CD4-positive, alpha-beta T cell treated with Interleukin-21 for 1 hour (primary cell): Measurements from ENCODE around the gene CCND2.

Experiments
- DNase-seq: peaks from one replicate; pipeline ENCODE4 v3.0.0-alpha.2; 2020

Gene CCND2

GRCh38 chr12:4277857-4278256 is 4.3 kb downstream of the CCND2 start:
- no peak for DNase-seq

GRCh38 chr12:4278329-4279197 is 5.0 kb downstream of the CCND2 start:
- no peak for DNase-seq

DNA sequence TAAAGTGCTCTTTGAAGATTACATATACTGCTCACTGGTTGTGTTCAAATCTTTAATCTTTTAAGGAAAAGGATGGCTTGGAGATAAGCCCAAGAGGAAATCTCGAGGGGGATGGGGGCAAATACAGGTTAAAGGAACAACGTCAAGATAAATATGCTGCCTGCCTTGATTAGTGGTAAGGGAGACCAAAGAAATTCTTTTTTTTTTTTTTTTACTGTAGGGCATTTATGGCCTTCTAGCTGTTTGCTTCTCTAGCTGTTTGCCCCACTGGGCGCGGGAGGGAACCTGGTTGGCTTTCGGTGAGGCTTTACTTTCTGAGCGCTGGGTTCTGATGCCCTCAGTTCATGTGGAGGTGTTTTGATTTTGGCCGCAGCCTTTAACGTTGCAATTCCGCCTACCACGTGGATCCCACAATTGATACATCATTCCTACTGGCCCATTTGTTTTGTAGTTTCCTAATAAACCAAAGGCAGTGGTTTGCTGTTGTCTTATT is 5.7 kb downstream of the CCND2 start:
- no peak for DNase-seq

GRCh38 chr12:4280351-4281163 is 7.0 kb downstream of the CCND2 start:
- DNase-seq: no peak

DNA sequence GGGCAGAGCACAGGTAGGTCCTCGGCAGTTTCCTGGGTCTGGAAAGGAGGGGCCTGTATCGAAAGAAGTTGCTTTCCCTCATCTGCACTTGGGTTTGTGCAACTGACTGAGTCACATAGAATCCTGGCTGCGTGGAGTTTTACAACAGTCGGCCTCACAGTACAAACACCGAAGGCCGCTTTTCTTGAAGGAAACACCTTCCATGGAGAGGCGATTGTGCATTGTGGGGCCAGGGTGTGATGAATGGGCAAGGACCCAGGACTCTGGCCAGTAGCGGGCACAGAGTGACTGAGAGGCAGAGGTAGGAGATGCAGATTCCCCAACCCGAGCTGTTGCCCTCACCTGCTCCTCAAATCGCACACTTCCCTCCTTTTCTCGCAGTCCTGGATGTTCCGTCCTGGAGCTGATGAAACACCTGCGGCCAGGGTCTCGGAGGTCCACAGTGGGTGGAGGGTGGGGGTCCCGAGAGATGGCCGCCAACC is 7.7 kb downstream of the CCND2 start:
- no peak for DNase-seq

- DNase-seq: no peak
These were observed 8.7 kb downstream of the CCND2 start for GRCh38 chr12:4282103-4282891.

DNA sequence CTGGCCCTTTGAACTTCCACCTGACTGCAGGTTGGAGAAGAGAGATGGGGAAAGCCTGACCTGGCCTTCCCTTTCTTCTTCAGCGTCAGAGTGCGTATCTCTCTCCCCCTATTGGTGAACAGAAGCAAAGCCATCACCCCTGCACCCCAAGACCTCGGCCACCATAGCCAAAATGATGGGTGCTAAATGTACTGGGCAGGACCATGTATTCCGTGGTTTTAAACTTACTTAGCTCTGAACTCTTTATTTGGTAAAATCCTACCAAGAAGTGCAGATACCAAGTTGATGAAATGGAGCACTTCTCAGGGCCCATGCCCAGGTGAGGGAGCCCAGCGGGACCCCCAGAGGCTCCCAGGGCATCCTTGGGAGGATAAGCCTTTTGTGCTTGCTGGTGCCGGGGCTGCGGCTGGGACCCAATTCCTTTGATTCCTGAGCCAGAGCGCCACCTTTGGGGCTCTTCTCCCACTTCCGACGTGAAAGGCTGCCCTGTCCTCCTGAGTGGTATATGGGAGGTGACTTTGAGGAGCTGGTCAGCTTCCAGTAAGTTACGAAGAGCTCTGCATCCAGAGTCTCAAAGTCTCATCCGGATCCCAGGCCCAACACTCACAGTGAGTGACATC is 9.4 kb downstream of the CCND2 start:
- no peak for DNase-seq

- no peak for DNase-seq
These were observed 10.1 kb downstream of the CCND2 start for GRCh38 chr12:4283512-4284255.

DNA sequence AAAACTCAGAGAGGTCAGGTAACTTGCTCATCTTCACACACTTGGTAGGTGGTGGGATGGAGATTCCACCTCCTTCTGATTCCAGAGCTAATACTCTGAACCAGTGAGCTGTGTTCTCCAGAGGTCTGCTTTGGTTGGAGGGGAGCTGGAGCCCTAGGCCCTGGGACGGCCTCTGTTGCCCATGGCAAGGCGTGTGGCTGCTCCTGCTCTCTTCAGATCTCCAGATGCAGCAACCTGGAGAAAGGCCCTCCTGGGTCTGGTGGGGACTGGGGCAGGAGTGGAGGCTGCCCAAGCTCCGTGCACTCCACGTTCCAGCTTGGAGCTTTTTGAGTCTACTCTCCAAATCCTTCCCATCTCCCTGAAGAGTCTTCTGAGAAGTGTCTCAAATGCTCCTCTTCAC is 10.7 kb downstream of the CCND2 start:
- no peak for DNase-seq

DNA sequence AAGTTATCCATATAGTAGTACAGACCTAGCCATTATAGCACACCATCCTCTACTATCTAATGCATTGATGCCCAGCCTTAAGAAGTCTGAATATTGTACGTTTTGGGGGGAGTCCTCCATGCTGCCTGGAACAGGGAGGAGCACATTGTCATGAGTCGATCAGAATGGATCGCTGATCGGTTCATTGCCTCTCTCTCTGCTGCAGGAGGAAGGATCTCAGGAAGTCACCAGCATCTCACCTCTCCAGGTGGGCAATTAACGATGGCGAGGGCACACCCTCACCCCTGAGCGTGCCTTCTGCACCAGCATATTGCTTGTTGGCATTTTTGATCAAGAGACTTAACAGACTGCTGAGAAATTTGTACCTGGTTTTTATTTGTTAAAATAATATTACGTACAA is 11.5 kb downstream of the CCND2 start:
- DNase-seq: no peak

DNA sequence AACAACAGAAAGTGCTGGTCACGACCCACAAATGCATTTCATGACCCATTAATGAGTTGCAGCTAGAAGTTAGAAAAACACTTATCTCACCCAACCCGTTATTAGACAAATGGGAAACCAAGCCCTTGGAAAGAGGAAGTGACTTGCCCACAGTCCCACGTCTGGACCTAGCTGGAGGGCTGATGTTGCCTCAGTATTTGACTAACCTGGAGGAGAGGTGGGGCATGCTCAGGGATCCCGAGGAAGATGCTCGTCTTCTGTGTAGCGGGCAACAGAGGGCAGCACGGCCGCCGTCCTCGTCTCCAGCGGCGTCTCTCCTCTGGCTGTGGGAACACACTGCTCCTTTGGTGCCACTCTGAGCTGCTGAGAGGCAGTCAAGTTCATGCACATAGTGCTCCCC is 12.7 kb downstream of the CCND2 start:
- no peak for DNase-seq

GRCh38 chr12:4286771-4287317 is 13.3 kb downstream of the CCND2 start:
- no peak for DNase-seq

DNA sequence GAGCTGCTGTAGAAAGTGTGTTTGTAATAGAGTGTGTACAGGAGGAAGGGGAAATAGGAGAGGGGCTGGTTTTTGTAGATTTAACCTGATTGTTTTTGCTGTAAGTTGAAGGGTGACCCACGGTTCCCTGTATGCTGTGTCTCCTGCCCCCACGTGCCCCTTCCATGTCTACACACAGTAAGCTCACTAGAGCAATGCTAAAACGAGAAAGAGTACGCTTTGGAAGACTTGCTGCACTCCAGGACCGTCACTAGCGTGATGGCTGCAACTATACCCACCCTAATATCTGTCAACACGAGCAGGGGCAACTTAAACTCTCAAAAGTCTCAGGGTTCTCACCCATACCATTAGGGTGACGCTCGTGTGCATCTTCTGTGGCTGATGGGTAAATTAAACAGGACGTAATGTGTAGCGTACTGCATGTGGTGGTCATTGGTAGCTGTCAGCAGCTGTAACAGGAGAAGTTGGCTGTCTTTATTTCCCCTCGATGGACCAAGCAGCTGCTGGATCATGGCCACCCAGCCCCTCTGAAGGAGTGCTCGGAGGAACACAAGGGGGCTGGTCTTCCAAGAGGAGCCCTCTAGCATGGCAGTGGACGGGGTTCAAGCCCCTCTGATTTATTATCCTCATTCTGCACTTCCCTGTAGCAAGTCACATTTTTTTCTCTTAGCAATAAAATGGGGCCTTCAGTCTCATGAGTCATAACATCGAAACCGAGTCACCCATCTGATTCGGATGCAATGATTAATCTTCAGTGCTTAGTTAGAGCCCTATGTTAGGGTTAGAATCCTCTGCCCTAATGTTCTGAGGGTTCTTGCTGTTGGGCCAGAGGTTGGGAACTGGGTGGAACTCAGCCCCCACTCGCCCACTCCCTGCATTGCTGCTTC is 14.0 kb downstream of the CCND2 start:
- DNase-seq: no peak

DNA sequence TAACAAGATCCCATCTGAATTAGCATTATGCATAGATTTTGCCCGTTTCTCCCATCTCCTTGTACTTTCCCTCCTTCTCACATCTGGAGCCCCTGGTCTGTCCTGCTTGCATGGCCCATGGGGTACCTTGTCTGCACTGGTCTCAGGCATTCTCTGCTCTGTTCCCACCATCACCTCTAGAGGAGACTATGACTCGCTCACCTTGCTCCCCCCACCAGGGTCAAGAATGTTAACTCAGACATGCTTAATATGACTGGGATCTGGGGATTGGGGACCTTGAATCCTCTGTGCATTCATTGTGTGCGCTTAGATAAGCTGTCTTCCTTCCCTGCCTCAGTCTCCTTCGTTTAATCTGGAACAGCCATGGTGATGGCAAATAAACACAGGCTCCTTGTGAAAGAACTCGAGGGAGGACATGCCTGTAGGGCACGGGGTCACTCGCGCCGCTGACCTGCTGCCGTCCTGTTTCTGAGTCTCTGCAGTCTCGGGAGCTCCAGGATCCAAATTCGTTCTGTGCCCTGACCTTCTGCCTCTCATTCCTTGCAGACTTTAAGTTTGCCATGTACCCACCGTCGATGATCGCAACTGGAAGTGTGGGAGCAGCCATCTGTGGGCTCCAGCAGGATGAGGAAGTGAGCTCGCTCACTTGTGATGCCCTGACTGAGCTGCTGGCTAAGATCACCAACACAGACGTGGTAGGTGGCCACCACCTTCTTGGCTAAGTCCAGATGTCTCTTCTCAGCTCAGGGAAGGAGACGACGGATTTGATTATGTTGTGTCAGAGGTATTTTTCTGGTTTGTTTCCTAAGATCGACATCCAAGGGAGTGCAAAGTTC is 15.0 kb downstream of the CCND2 start:
- no peak for DNase-seq

- DNase-seq: no peak
These were observed 15.8 kb downstream of the CCND2 start for GRCh38 chr12:4289231-4289878.

DNA sequence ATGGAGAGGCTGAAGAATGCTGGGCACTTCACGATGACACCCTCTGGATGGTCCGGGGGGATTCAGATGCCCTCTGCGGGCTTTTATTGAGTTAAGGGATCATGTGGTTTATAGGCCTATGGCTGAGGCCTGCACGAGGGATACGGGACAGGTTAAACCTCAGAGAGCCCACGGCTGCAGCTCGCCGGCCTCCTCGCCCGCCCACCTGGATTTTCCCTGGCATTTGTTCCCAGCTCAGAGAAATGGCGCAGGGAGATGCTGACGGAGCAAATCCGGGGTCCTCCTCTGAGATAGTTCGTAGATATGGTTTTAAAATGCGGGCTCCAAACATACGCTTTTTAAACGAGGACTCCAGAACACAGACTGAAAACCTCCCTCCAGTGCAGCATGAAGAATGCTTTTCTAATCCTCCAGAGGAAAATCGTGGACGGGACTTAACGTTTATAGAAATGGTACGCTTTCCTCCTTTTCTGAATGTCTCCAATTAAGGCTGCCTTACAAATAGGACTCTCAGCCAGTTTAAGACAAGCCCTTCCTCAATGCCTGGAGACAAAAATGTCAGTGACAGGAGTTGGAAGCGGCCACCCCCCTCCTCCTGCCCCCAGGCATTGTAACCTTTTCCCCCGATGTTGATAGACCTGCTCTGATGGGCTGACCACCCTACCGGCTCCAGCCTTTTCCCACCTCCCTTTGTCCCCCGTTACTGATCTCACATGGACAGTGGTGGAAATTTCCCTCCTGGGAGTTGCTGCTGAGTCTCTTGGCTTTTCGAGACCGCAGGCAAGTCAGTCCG is 16.6 kb downstream of the CCND2 start:
- no peak for DNase-seq

DNA sequence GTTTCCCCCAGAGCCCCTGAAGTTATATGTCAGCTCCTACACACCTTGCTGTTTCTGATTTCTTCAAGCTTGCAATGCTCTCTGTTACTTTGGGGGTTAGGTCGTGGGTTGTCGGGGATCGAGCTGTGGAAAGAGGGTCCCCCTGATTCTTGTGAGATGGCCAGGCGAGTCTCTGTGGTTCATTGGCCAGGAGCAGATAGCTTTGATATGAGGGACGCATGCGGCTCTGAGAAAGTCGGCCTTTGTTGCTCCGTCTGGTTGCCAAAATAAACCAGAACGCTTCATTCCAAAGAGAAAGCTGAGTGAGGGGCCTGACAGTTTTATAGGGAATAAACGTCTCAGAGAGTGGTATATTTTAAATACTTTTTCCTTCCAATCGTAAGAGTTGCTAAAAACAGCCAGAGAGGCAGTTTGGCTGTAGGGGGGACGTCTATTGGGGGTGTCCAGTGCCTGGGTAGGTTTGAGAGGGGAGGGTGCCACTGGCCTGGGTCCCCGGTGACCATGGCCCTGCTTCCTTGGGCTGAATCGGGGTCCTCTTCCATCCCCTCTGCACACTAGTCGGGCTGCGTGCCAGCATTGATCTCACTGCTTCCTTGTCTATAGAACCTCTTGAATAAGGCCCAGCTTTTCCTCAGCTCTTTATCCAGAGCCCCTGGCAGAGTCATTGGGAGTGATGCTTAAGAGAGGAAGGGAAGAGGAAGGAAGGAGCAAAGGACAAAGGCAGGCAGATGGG is 18.9 kb downstream of the CCND2 start:
- no peak for DNase-seq
